ENCODE data around the gene PRDM15.

Gene PRDM15

DNA sequence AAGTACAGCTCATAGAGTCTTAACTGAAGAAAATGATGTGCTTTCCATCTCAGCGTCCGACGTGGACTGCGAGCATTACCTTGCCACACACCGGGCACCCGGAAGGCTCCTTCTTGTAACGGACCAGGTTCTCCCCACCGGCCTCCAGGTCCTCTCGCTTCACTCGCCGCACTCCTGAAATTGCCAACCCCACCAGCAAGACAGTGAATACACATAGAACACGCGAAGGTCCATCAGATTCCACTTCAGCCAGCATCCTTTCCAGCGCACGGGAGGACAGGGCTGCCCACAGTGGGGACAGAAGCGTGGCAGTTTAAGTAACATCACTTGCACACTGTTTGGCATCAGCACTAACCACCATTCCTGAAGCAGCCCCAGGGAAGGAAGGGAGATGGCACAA, 53.3 kb downstream of the PRDM15 start:
- no peak for TF ChIP-seq CTCF (IDR thresholded peaks at IDR 0.05; ENCODE audit: borderline replicate concordance, insufficient read depth, low read depth, low read length)
- no peak overlapping the region for H3K4me3 ChIP-seq (ENCODE audit: low read depth, low read length)

- TF ChIP-seq CTCF (IDR thresholded peaks at IDR 0.05; ENCODE audit: borderline replicate concordance, insufficient read depth, low read depth, low read length) = no peak
- H3K4me3 ChIP-seq (ENCODE audit: low read depth, low read length) = no peak overlapping the region
Observed at GRCh38 chr21:41825216-41825615, 53.9 kb downstream of the PRDM15 start.

GRCh38 chr21:41824466-41825207, 54.5 kb downstream of the PRDM15 start:
- no peak for TF ChIP-seq CTCF (IDR thresholded peaks at IDR 0.05; ENCODE audit: borderline replicate concordance, insufficient read depth, low read depth, low read length)

DNA sequence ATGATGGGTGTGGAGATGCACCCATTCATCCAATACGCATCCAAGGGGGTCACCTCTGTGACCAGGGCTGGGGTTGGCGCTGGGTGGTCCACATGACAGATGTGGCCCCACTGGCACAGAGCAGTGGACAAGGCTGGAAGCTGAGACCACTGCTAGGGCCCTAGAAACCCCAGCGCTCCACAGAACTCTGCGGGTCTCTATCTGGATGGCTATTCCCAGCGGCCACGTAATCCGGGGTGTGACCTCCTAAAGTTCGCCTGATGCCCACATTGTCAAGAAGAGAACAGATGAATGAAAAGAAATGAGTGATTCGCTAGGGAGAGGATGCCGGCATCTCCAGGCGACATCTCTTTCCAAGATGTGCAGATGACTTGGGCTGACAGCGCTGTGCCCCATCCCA, 55.2 kb downstream of the PRDM15 start:
- no peak overlapping the region for H3K4me3 ChIP-seq (ENCODE audit: low read depth, low read length)
- TF ChIP-seq CTCF (IDR thresholded peaks at IDR 0.05; ENCODE audit: borderline replicate concordance, insufficient read depth, low read depth, low read length) = no peak

More at GRCh38 chr21:41824466-41825207, 54.5 kb downstream of the PRDM15 start:
- H3K4me3 ChIP-seq (ENCODE audit: low read depth, low read length) = no peak overlapping the region

DNA sequence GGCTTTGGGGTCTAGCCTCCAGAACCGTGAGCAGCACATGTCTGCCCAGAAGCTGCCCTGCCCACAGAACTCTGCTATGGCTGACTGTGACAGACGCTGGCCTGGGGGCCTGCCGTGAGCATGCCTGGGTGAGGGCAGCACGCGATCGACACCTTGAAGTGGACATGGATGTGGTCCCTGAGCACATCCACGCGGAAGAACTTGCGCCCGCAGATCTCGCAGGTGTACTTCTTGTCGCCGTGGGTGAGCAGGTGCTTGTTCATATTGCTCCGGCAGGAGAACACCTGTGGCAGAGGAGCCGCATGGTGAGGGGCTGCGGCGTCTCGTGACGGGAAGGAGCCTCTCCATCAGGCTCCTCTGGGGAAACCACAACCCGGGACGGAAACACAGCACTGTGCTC, 56.0 kb downstream of the PRDM15 start:
- no peak for TF ChIP-seq CTCF (IDR thresholded peaks at IDR 0.05; ENCODE audit: borderline replicate concordance, insufficient read depth, low read depth, low read length)
- no peak overlapping the region for H3K4me3 ChIP-seq (ENCODE audit: low read depth, low read length)

DNA sequence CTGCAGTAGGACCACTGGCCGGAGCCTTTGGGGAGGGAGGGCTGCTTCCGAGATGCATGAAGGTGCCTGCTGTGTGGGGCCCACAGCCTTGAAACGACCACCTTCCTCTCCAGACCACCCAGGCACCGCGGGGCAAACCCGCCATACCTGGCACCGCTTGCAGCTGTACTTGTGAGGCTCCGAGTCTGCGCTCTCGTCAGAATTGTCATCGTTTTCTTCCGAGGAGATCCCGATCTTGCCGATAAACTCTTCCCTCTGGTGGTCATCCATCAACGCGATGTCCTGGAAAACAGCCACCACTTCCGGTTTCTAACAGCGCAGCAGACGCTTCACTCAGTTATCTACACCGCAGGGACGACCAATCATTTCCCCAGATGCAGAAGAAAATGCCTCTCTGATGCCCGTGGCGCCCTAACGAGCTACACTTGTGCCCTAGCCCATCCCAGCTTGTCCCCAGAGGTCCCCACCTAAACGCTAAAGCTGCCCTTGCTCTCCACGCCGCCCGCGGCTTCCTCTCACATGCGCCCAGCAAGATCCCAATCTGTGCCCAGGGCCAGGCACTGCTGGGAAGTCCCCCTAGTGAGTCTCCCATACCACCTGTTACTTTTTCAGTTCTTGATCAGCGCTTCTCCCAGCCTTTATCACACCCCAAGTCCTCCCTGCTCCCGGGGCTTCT, 57.2 kb downstream of the PRDM15 start:
- no peak for TF ChIP-seq CTCF (IDR thresholded peaks at IDR 0.05; ENCODE audit: borderline replicate concordance, insufficient read depth, low read depth, low read length)
- no peak overlapping the region for H3K4me3 ChIP-seq (ENCODE audit: low read depth, low read length)
